Left lung (tissue), 10 donors: ENCODE measurements around the gene PXK. TPM values are rescaled to one million over a fixed set of nuclear protein-coding genes. Genes with fewer than 3 reads are reported as not detected.
A peak's percentile ranks its signal among the peaks of the same experiment; 100 is the strongest.

ENCODE experiments used
- ATAC-seq: fragments of 200-7000 bp; cut with Tn5 transposase; one replicate; pipeline ENCODE4 v1.9.1; 2020; ENCODE audit warnings: moderate library complexity
- DNase-seq, 4 donors: peaks; one replicate each; pipeline ENCODE4 v3.0.0-alpha.2; 2013 to 2020
- H3K27ac ChIP-seq, 2 donors: fragments of 200-600 bp; sonication (generic) in 1 of 2; one replicate each; pipeline versions ENCODE4 v1.5.0 to v1.8.0; 2020 to 2021
- H3K27me3 ChIP-seq, 2 donors: fragments of 200-600 bp; sonication (generic) in 1 of 2; one replicate each; pipeline versions ENCODE4 v1.5.0 to v1.8.0; 2020 to 2021
- H3K36me3 ChIP-seq, 2 donors: fragments of 200-600 bp; sonication (generic) in 1 of 2; one replicate each; pipeline versions ENCODE4 v1.5.0 to v1.8.0; 2020 to 2021
- H3K4me1 ChIP-seq, 2 donors: fragments of 200-600 bp; one replicate each; pipeline ENCODE4 v1.8.0; 2021
- H3K4me3 ChIP-seq, 2 donors: fragments of 200-600 bp; sonication (generic) in 1 of 2; one replicate each; pipeline versions ENCODE4 v1.5.0 to v1.8.0; 2020 to 2021; ENCODE audit warnings: mild to moderate bottlenecking in 1 of 2
- H3K9me3 ChIP-seq, 2 donors: fragments of 200-600 bp; sonication (generic) in 1 of 2; one replicate each; pipeline versions ENCODE4 v1.5.0 to v1.8.0; 2020 to 2021
- intact Hi-C, 2 donors: fragments of 100-400 bp; cut with DNase I; formaldehyde crosslinking; loops; one replicate each; pipeline versions ENCODE4 v1.11.2 to v1.14.2; 2022
- polyA plus RNA-seq, 6 donors: library from polyadenylated mRNA; unstranded; fragments of 120-200 nt; gene quantifications; one replicate each; pipeline ENCODE4 v1.2.1, GENCODE V29; 2013; ENCODE audit not compliant: insufficient read length in 6 of 6
- total RNA-seq, 2 donors: library from RNA; stranded (reverse); fragmentation: NEBNext Ultra II Directional; extraction: Animal tissue kit (Norgen Biotek cat#: 25700); gene quantifications; one replicate each; pipeline ENCODE4 v1.2.1, GENCODE V29; 2021
- TF ChIP-seq, protein P1 (sequence below), 2 donors: fragments of 200-600 bp; sonication (generic) in 1 of 2; IDR thresholded peaks; one replicate each; pipeline versions ENCODE4 v1.5.0 to v1.8.0; 2021; ENCODE audit warnings: antibody characterized with exemption in 2 of 2
- donor health status: DM: no; HTN: yes; CAD: no.
- donor health status: DM: no; HTN: no; CAD: no.

The PXK gene
- total and polyA plus RNA-seq, 8 donors: 19.0 to 42.3 (median 34.0) TPM

DNA sequence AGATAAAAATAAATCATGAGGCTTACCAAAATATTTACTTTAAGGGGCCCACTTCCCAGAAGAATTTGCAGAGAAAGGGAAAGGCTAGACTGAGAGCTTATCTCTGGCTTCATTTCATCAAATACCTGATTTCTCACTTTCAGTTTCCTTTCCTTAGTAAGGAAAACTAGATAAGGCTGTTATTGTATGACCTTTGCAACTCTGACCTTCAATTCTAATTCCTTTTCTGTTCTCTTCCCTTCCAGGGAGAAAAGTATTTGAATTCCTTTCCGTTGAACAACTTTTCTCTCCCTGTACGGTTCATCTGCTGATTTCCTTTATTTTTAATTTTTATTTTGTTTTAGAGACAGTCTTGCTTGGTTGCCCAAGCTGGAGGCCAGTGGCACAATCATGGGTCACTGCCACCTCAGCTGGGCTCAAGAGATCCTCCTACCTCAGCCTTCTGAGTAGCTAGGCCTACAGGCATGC is 7.1 kb upstream of the PXK start:
- ATAC-seq: no peak
- DNase-seq: no peak
- Histone ChIP-seq H3K4me1 (peaks cover 0 to 9% of the 10 kb centered on the region in 2 donors), H3K9me3 (no peaks in the 10 kb centered on the region), H3K4me3 (no peak overlapping the region), H3K27me3 (no peaks in the 10 kb centered on the region), H3K27ac (peak overlapping the region in 1 of 2 donors; percentile 45), H3K36me3 (no peaks in the 10 kb centered on the region)
- intact Hi-C loops: no loop called here
- TF ChIP-seq, protein P1, sequence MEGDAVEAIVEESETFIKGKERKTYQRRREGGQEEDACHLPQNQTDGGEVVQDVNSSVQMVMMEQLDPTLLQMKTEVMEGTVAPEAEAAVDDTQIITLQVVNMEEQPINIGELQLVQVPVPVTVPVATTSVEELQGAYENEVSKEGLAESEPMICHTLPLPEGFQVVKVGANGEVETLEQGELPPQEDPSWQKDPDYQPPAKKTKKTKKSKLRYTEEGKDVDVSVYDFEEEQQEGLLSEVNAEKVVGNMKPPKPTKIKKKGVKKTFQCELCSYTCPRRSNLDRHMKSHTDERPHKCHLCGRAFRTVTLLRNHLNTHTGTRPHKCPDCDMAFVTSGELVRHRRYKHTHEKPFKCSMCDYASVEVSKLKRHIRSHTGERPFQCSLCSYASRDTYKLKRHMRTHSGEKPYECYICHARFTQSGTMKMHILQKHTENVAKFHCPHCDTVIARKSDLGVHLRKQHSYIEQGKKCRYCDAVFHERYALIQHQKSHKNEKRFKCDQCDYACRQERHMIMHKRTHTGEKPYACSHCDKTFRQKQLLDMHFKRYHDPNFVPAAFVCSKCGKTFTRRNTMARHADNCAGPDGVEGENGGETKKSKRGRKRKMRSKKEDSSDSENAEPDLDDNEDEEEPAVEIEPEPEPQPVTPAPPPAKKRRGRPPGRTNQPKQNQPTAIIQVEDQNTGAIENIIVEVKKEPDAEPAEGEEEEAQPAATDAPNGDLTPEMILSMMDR (IDR thresholded peaks at IDR 0.05): no peak

DNA sequence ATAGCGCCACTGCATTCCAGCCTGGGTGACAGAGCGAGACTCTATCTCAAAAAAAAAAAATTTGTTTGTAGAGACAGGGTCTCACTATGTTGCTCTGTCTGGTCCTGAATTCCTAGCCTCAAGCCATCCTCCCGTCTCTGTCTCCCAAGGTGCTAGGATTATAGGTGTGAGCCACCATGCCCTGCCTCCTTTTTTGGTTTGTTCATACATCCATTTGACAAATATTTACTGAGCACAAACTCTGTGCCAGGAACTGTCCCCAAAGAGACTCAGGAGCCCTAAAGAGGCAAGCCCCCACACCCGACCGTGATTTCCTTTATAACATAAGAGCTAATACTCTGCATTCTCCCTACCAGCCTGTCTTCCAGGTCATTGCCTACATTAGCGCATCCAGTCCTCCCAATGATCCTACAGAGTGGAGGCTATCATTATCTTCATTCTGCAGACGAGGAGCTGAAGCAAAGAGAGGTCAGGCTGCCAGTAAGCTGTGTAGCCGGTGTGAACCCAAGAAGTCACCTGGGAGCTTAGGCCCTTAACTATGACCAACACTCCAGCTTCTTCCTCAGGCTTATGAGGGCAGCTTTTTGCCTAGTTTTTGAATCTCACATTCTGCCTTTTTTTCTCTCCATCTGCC is 6.3 kb upstream of the PXK start:
- TF ChIP-seq, protein P1 (IDR thresholded peaks at IDR 0.05): no peak
- intact Hi-C loops: no loop called here
- Histone ChIP-seq H3K27me3 (no peaks in the 10 kb centered on the region), H3K36me3 (no peaks in the 10 kb centered on the region), H3K4me3 (no peak overlapping the region), H3K4me1 (peaks cover 0 to 9% of the 10 kb centered on the region in 2 donors), H3K27ac (no peak overlapping the region), H3K9me3 (no peaks in the 10 kb centered on the region)
- DNase-seq (no peak), ATAC-seq (no peak)

DNA sequence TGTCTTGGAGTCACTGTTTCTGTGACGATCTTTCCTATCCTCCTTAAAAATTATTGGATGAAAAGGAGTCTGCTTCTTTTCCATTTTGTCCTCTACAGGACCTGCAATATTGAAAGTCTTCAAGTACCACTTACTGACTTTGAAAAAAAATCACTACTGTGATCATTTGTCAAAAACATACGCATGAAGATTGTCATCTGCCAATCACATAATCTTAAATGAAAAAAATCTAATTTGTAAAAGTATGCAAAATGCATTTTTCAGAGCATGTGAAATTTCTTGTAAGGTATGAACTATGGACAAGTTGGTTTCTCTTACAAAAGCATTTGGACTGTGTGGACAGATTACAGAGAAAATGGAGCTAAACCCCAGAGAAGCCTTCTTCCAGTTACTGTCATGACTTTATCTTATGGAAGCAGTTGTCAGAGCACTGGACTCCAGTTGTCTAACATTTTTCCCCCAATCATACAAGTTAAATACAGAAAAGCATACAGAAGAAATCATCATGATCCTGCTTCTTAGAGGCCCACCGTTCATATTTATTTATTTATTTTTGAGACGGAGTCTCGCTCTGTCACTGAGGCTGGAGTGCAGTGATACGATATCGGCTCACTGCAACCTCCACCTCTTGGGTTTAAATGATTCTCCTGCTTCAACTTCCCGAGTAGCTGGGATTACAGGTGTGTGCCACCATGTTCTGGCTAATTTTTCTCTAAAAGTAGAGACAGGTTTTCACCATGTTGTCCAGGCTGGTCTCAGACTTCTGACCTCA is 3.4 kb upstream of the PXK start:
- H3K4me3 ChIP-seq: no peak overlapping the region
- DNase-seq (no peak), ATAC-seq (no peak)
- no peaks in the 10 kb centered on the region for H3K36me3 ChIP-seq
- no peak overlapping the region for H3K27ac ChIP-seq
- TF ChIP-seq, protein P1 (IDR thresholded peaks at IDR 0.05): no peak
- no peaks in the 10 kb centered on the region for H3K27me3 ChIP-seq
- H3K9me3 ChIP-seq: no peaks in the 10 kb centered on the region
- H3K4me1 ChIP-seq: peaks cover 3 to 27% of the 10 kb centered on the region in 2 donors
- intact Hi-C loops: no loop called here

DNA sequence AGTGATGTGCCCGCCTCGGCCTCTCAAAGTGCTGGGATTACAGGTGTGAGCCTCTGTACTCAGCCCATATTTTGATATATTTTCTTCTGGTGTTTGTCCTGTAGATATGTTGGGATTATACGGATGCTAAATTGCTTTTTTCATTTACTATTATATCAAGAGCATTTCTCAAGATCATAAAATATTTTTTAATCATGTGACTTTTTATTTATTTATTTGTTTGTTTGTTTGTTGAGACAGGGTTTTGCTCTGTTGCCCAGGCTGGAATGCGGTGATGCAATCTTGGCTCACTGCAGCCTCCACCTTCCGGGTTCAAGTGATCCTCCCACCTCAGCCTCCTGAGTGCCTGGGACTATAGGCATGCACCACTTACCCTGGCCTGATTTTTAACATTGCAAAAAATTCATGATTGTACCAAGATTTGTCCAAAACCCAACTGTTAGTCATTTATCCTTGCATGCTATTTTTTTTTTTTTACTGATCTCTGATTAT is 2.7 kb upstream of the PXK start:
- DNase-seq (no peak), ATAC-seq (no peak)
- no peaks in the 10 kb centered on the region for H3K9me3 ChIP-seq
- TF ChIP-seq, protein P1 (IDR thresholded peaks at IDR 0.05): no peak
- H3K36me3 ChIP-seq: no peaks in the 10 kb centered on the region
- no peaks in the 10 kb centered on the region for H3K27me3 ChIP-seq
- H3K4me1 ChIP-seq: peaks cover 3 to 30% of the 10 kb centered on the region in 2 donors
- intact Hi-C loops: loop anchor here in 1 of 2 donors (5.0 kb wide), 1 partner anchor 82 kb away; no protein-coding TSS in a partner anchor
- no peak overlapping the region for H3K4me3 ChIP-seq
- H3K27ac ChIP-seq: no peak overlapping the region

DNA sequence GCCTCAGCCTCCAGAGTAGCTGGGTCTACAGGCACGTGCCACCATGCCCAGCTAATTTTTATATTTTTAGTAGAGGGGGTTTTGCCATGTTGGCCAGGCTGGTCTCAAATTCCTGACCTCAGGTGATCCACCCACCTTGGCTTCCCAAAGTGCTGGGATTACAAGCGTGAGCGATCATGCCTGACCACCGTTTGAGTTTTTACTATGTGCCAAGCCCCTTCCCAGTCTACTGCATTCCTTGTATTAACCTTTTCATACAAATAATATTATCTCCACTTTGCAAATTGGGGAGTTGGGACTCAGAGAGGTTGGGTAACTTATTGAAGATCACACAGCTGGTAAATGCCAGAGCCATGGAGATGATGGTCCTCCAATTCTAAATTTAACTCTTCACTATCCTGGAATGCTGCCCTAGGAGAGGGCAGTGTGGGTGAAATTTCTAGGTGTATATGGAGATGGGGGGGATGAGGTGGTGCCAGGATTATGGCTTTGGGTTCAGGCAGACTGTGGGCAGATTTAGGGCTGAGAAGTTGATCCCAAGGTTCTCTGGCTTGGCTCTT is 1.0 kb upstream of the PXK start:
- Histone ChIP-seq H3K27ac (no peak overlapping the region), H3K9me3 (no peaks in the 10 kb centered on the region), H3K27me3 (no peaks in the 10 kb centered on the region), H3K4me3 (no peak overlapping the region), H3K4me1 (peaks cover 3 to 37% of the 10 kb centered on the region in 2 donors), H3K36me3 (no peaks in the 10 kb centered on the region)
- TF ChIP-seq, protein P1 (IDR thresholded peaks at IDR 0.05): no peak
- no peak for DNase-seq
- no peak for ATAC-seq
- intact Hi-C loops: loop anchor here in 1 of 2 donors (5.0 kb wide), 1 partner anchor 81 kb away; no protein-coding TSS in a partner anchor
